ENCODE measurements around the gene CNTNAP5. TPM values are rescaled to one million over a fixed set of nuclear protein-coding genes. Genes with fewer than 3 reads are reported as not detected.

CNTNAP5 gene
- total RNA-seq, 3 donors from 2014 or later: 3.3 TPM; not detected in 2

- DNase-seq (no peak), ATAC-seq (no peak)
- H3K9me3 ChIP-seq: no peaks in the 10 kb centered on the region
- TF ChIP-seq, protein P1, sequence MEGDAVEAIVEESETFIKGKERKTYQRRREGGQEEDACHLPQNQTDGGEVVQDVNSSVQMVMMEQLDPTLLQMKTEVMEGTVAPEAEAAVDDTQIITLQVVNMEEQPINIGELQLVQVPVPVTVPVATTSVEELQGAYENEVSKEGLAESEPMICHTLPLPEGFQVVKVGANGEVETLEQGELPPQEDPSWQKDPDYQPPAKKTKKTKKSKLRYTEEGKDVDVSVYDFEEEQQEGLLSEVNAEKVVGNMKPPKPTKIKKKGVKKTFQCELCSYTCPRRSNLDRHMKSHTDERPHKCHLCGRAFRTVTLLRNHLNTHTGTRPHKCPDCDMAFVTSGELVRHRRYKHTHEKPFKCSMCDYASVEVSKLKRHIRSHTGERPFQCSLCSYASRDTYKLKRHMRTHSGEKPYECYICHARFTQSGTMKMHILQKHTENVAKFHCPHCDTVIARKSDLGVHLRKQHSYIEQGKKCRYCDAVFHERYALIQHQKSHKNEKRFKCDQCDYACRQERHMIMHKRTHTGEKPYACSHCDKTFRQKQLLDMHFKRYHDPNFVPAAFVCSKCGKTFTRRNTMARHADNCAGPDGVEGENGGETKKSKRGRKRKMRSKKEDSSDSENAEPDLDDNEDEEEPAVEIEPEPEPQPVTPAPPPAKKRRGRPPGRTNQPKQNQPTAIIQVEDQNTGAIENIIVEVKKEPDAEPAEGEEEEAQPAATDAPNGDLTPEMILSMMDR (IDR thresholded peaks at IDR 0.05): no peak
- peaks cover 5% of the 10 kb centered on the region for H3K4me1 ChIP-seq (ENCODE audit: low read depth)
- no peak overlapping the region for H3K4me3 ChIP-seq
- no peaks in the 10 kb centered on the region for H3K36me3 ChIP-seq (ENCODE audit: low read depth)
- intact Hi-C loops (cut with DNase I, micrococcal nuclease): no loop called here
Observed at GRCh38 chr2:124547700-124548099, 522.6 kb downstream of the CNTNAP5 start.

DNA sequence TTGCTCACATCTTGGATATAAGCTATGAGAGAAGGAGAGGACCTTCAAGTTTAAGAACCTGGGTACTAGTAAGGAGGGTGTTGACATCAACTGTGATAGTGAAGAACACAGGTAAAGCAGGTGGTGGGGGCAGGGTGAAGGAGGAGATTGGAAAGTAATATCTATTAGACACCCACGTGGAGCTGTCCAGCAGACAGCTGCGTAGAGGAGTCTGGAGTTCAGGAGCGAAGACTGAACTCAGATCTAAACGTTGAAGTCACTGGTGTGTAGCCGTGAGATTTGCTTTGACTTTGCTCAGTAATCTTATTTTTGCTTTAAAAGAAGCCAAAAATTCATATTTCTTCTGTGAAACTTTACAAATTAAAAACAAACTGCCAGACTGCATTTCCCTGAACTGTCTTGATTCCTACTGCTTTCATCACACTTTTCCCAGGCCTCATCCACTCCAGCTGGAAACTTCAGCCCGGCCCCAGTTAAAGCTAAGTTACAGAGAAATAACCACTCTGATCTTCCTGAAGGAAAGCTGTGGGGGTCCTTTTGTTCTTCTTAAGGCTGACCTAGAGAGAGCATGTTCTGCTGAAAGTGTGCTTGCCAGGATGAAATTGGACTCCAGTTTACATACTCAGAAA is 533.3 kb downstream of the CNTNAP5 start:
- no peak for DNase-seq
- Histone ChIP-seq H3K4me1 (ENCODE audit: low read depth) (no peaks in the 10 kb centered on the region), H3K4me3 (no peak overlapping the region), H3K9me3 (no peaks in the 10 kb centered on the region), H3K36me3 (ENCODE audit: low read depth) (no peaks in the 10 kb centered on the region)
- no peak for ATAC-seq
- intact Hi-C loops (cut with DNase I, micrococcal nuclease): no loop called here
- TF ChIP-seq, protein P1 (IDR thresholded peaks at IDR 0.05): no peak

DNA sequence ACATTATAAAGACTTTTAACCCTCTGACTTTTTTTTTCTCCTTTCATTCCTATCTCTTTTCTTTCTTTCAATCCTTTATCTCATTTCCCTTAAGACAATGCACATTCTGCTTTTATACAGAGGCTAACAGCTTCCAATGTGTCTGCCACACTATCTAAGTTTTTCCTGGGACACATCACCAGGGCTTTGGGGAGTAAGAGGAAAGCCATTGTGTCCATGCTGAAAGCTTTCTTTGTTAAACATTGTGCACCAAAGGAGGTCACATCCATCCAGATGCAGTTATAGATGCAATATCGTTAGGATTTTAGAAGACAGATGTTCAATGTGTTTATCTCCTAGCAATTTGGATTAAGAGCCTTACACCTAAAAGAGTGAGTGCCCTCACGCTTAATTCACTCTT is 534.1 kb downstream of the CNTNAP5 start:
- Histone ChIP-seq H3K4me3 (no peak overlapping the region), H3K4me1 (ENCODE audit: low read depth) (no peaks in the 10 kb centered on the region), H3K9me3 (no peaks in the 10 kb centered on the region), H3K36me3 (ENCODE audit: low read depth) (no peaks in the 10 kb centered on the region)
- ATAC-seq (no peak), DNase-seq (no peak)
- intact Hi-C loops (cut with DNase I, micrococcal nuclease): no loop called here
- TF ChIP-seq, protein P1 (IDR thresholded peaks at IDR 0.05): no peak

DNA sequence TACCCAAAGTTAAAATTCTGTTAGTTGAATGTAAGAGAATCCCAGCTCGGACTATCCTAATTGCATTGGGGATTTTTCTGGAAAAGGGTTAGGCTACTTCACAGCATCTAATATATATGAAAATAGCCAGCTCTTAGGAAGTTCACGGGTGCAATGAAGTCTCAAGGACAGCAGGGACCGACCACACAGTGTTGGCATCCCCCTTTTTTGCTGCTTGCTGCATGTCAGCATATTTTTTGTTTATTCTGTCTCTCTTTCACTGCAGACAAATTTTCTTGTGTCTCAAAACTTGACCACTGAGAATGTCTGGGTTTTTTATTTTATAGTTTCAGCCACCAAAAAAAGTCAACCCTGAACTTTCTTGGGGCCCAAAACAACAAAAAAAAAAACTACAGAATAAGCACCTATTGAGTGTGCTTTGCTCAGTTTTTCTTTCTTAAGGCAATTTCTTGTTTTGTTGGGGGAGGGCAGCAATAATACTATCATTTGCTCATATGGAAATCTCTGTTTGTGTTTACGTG is 535.6 kb downstream of the CNTNAP5 start:
- TF ChIP-seq, protein P1 (IDR thresholded peaks at IDR 0.05): no peak
- ATAC-seq (no peak), DNase-seq (no peak)
- intact Hi-C loops (cut with DNase I, micrococcal nuclease): no loop called here
- H3K4me1 ChIP-seq (ENCODE audit: low read depth): no peaks in the 10 kb centered on the region
- H3K4me3 ChIP-seq: no peak overlapping the region
- no peaks in the 10 kb centered on the region for H3K9me3 ChIP-seq
- H3K36me3 ChIP-seq (ENCODE audit: low read depth): no peaks in the 10 kb centered on the region

- Histone ChIP-seq H3K4me3 (no peak overlapping the region), H3K9me3 (no peaks in the 10 kb centered on the region), H3K4me1 (ENCODE audit: low read depth) (no peaks in the 10 kb centered on the region), H3K36me3 (ENCODE audit: low read depth) (no peaks in the 10 kb centered on the region)
- DNase-seq (no peak), ATAC-seq (no peak)
- TF ChIP-seq, protein P1 (IDR thresholded peaks at IDR 0.05): no peak
- intact Hi-C loops (cut with DNase I, micrococcal nuclease): no loop called here
Observed at GRCh38 chr2:124561486-124561885, 536.4 kb downstream of the CNTNAP5 start.
